Trophoblast cell (in vitro differentiated cells and primary cell): ENCODE data around the gene ABRACL.

ENCODE experiments used
- DNase-seq, 2 donors: peaks; one replicate each; pipeline ENCODE4 v3.0.0-alpha.2; 2016
- H2AFZ ChIP-seq: 2 replicates; pipeline ENCODE4 v1.6.1; 2013; ENCODE audit warnings: low read length, moderate library complexity, mild to moderate bottlenecking; ENCODE audit not compliant: insufficient read depth, poor library complexity
- H2AK5ac ChIP-seq: 2 replicates; pipeline ENCODE4 v1.6.1; 2013; ENCODE audit warnings: mild to moderate bottlenecking, low read length
- H2BK120ac ChIP-seq: 2 replicates; pipeline ENCODE4 v1.6.1; 2013; ENCODE audit warnings: low read length, mild to moderate bottlenecking, moderate library complexity; ENCODE audit not compliant: insufficient read depth, poor library complexity
- H2BK12ac ChIP-seq: 2 replicates; pipeline ENCODE4 v1.6.1; 2013; ENCODE audit warnings: mild to moderate bottlenecking, low read length, moderate library complexity
- H2BK5ac ChIP-seq: 2 replicates; pipeline ENCODE4 v1.6.1; 2013; ENCODE audit warnings: low read length, low read depth, moderate library complexity, mild to moderate bottlenecking; ENCODE audit not compliant: poor library complexity
- H3K14ac ChIP-seq: 2 replicates; pipeline ENCODE4 v1.6.1; 2013; ENCODE audit warnings: mild to moderate bottlenecking, low read length
- H3K18ac ChIP-seq: 2 replicates; pipeline ENCODE4 v1.6.1; 2013; ENCODE audit warnings: mild to moderate bottlenecking, low read length
- H3K23ac ChIP-seq: 2 replicates; pipeline ENCODE4 v1.6.1; 2013; ENCODE audit warnings: low read length
- H3K27ac ChIP-seq: 2 replicates; pipeline ENCODE4 v1.5.1; 2013; ENCODE audit warnings: low read depth, mild to moderate bottlenecking, inconsistent platforms, low read length, moderate library complexity
- H3K27me3 ChIP-seq: 2 replicates; pipeline ENCODE4 v1.6.1; 2013; ENCODE audit warnings: inconsistent platforms, mild to moderate bottlenecking, low read length, moderate library complexity; ENCODE audit not compliant: insufficient read depth
- H3K36me3 ChIP-seq, 2 experiments: 1 replicate in 1 of 2; 2 replicates in 1 of 2; pipeline ENCODE4 v1.6.1; 2013; ENCODE audit warnings: low read length in 2 of 2, mild to moderate bottlenecking in 2 of 2, moderate library complexity in 1 of 2; ENCODE audit not compliant: insufficient read depth in 2 of 2, control insufficient read depth in 1 of 2
- H3K4ac ChIP-seq: 2 replicates; pipeline ENCODE4 v1.6.1; 2013; ENCODE audit warnings: low read depth, mild to moderate bottlenecking, low read length, moderate library complexity
- H3K4me1 ChIP-seq, 2 experiments: 1 replicate in 1 of 2; 2 replicates in 1 of 2; pipeline ENCODE4 v1.6.1; 2013; ENCODE audit warnings: low read length in 2 of 2, mild to moderate bottlenecking in 2 of 2, moderate library complexity in 1 of 2; ENCODE audit not compliant: insufficient read depth in 2 of 2, control insufficient read depth in 1 of 2
- H3K4me2 ChIP-seq: 2 replicates; pipeline ENCODE4 v1.6.1; 2013; ENCODE audit warnings: inconsistent platforms, mild to moderate bottlenecking, low read length, moderate library complexity
- H3K4me3 ChIP-seq: 2 replicates; pipeline ENCODE4 v1.5.1; 2013; ENCODE audit warnings: mild to moderate bottlenecking, low read depth, low read length, inconsistent platforms
- H3K79me1 ChIP-seq: one replicate; pipeline ENCODE4 v1.6.1; 2013; ENCODE audit warnings: low read length
- H3K79me2 ChIP-seq: 2 replicates; pipeline ENCODE4 v1.6.1; 2013; ENCODE audit warnings: low read length, mild to moderate bottlenecking; ENCODE audit not compliant: control insufficient read depth, insufficient read depth, poor library complexity
- H3K9ac ChIP-seq: 2 replicates; pipeline ENCODE4 v1.6.1; 2013; ENCODE audit warnings: mild to moderate bottlenecking, low read length
- H3K9me3 ChIP-seq: 2 replicates; pipeline ENCODE4 v1.6.1; 2013; ENCODE audit warnings: low read depth, mild to moderate bottlenecking, control low read depth, inconsistent platforms, low read length; ENCODE audit not compliant: insufficient read depth
- H4K12ac ChIP-seq: 2 replicates; pipeline ENCODE4 v1.6.1; 2013; ENCODE audit warnings: low read depth, mild to moderate bottlenecking, low read length, moderate library complexity
- H4K8ac ChIP-seq: 2 replicates; pipeline ENCODE4 v1.6.1; 2013; ENCODE audit warnings: low read depth, mild to moderate bottlenecking, low read length, moderate library complexity
- H4K91ac ChIP-seq: one replicate; pipeline ENCODE4 v1.6.1; 2013; ENCODE audit warnings: low read depth, mild to moderate bottlenecking, low read length, moderate library complexity
- WGBS: extraction: QIAGEN DNeasy Blood & Tissue Kit; methylation state at CpG from one replicate; pipeline ENCODE4 v1.1.7; 2013; ENCODE audit warnings: missing lambda C conversion rate; ENCODE audit not compliant: insufficient read length, insufficient coverage; ENCODE audit errors: extremely low coverage; 5-methylcytosine and 5-hydroxymethylcytosine counted together

Gene ABRACL

DNA sequence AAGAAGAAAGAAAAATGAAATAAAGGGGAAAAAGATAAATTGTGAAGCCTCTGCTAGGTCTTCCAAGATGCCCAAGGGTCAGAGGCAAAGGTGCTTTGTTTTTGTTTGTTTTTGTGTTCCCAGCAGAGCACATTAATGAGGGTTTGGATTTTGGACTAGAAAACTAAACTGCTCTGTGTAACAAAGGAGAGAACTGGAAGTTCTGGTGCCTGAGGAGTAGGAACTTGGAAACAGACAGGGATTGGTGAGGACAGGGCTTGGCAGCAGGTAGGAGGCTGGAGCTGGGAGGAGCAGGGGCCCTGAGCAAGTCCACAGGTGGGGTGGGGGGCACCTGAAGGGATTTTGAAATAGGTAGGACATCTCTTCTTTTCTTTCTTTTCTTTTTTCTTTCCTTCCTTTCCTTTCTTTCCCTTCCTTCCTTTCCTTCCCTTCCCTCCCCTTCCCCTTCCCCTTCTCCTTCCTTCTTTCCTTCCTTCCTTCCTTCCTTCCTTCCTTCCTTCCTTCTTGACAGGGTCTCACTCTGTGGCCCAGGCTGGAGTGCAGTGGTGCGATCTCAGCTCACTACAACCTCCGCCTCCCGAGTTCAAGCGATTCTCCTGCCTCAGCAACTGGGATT, 15.3 kb upstream of the ABRACL start:
- no peaks in the 10 kb centered on the region for H3K27me3 ChIP-seq
- no peaks in the 10 kb centered on the region for H3K4me1 ChIP-seq
- H3K36me3 ChIP-seq = no peaks in the 10 kb centered on the region
- H4K8ac ChIP-seq = no peak overlapping the region
- H2AK5ac ChIP-seq = no peak overlapping the region
- H3K4ac ChIP-seq = no peak overlapping the region
- no peaks in the 10 kb centered on the region for H3K9me3 ChIP-seq
- H3K9ac ChIP-seq = no peak overlapping the region
- H4K91ac ChIP-seq = no peak overlapping the region
- no peak overlapping the region for H3K4me3 ChIP-seq
- no CpG with 5 or more reads among the region's 4 CpGs for WGBS
- no peak overlapping the region for H3K4me2 ChIP-seq
- no peak overlapping the region for H3K27ac ChIP-seq
- no peak overlapping the region for H3K14ac ChIP-seq
- H3K79me2 ChIP-seq = no peaks in the 10 kb centered on the region
- H3K79me1 ChIP-seq = no peaks in the 10 kb centered on the region
- H2BK12ac ChIP-seq = no peak overlapping the region
- no peak overlapping the region for H4K12ac ChIP-seq
- no peak overlapping the region for H2BK5ac ChIP-seq
- no peak overlapping the region for H3K23ac ChIP-seq
- H2AFZ ChIP-seq = no peak overlapping the region
- DNase-seq = no peak
- no peak overlapping the region for H3K18ac ChIP-seq
- no peak overlapping the region for H2BK120ac ChIP-seq

DNA sequence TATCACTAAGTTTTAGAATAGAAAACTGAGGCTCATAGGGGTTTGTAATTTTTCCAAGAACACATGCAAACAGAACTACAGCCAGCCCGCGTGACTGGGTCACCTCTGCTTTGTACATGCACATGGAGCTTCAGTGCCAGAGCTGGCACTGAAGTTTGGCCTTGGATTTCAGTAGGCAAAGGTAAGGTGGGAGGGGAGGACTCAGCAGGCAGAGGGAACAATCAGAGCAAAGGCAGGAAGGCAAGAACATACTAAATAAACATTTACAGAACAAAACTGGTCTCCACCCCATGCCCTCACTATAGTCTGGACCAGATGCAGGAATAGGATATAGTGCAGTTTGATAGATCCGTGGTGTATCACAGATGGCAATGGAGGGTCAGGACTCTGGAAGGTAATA, 13.6 kb upstream of the ABRACL start:
- Histone ChIP-seq H3K79me1 (no peaks in the 10 kb centered on the region), H3K14ac (no peak overlapping the region), H3K27ac (no peak overlapping the region), H2BK120ac (no peak overlapping the region), H2AFZ (no peak overlapping the region), H3K18ac (no peak overlapping the region), H3K9me3 (no peaks in the 10 kb centered on the region), H3K23ac (no peak overlapping the region), H4K12ac (no peak overlapping the region), H3K79me2 (no peaks in the 10 kb centered on the region), H3K27me3 (no peaks in the 10 kb centered on the region), H3K36me3 (no peaks in the 10 kb centered on the region), H2AK5ac (no peak overlapping the region), H3K9ac (no peak overlapping the region), H3K4me1 (no peaks in the 10 kb centered on the region), H3K4ac (no peak overlapping the region), H3K4me2 (no peak overlapping the region), H3K4me3 (no peak overlapping the region), H4K8ac (no peak overlapping the region), H4K91ac (no peak overlapping the region), H2BK5ac (no peak overlapping the region), H2BK12ac (no peak overlapping the region)
- no CpG with 5 or more reads among the region's 3 CpGs for WGBS
- no peak for DNase-seq

DNA sequence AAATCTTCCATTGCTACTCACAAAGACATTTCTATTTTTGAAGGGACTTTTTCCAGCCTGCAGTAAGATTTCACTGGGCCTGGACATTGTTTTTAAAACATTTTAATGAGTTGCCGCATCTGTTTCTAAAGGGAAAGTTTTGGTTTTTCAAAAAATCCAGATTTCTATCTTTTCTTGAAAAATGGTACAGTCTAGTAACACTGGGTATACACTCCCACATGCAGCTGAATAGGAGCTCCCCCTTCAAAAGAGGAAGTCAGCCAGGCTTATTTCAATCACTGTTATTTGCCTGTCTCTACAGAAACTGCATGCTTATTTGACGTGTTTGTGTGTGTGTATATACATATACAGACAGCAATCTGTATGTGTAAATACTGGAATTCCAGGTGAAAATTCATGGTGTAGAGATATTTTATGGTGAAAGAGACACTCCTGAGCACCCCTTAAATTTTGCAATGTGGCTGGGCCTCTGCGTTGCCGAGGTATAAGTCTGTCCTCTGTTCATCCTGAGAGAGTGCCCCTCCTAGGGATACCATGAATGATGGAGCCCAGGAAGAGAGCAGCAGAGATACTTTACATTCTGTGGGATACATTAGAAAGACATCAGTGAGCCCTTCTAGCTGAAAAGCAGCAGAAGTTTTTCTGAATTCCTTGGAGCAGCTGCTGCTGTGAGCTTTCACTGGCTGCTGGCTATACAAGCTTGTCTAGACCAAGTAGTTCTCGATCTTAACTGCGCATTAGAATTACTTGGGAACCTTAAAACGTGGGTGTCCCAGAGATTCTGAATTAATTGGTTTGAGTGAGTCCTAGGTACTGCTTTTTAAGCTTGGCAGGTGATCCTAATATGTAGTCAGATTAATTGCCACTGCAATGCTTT, 12.0 kb upstream of the ABRACL start:
- H3K79me2 ChIP-seq = no peaks in the 10 kb centered on the region
- no peak for DNase-seq
- H2BK5ac ChIP-seq = no peak overlapping the region
- H4K12ac ChIP-seq = no peak overlapping the region
- no peak overlapping the region for H3K9ac ChIP-seq
- no peaks in the 10 kb centered on the region for H3K9me3 ChIP-seq
- no peak overlapping the region for H3K14ac ChIP-seq
- no peaks in the 10 kb centered on the region for H3K36me3 ChIP-seq
- no peak overlapping the region for H3K27ac ChIP-seq
- no peaks in the 10 kb centered on the region for H3K79me1 ChIP-seq
- no peak overlapping the region for H2AK5ac ChIP-seq
- no peak overlapping the region for H3K23ac ChIP-seq
- H3K4me3 ChIP-seq = no peak overlapping the region
- WGBS = no CpG with 5 or more reads among the region's 7 CpGs
- no peak overlapping the region for H2BK120ac ChIP-seq
- H2BK12ac ChIP-seq = no peak overlapping the region
- H3K4me1 ChIP-seq = no peaks in the 10 kb centered on the region
- H2AFZ ChIP-seq = no peak overlapping the region
- no peak overlapping the region for H3K4ac ChIP-seq
- H3K18ac ChIP-seq = no peak overlapping the region
- no peak overlapping the region for H4K8ac ChIP-seq
- H3K4me2 ChIP-seq = no peak overlapping the region
- H4K91ac ChIP-seq = no peak overlapping the region
- no peaks in the 10 kb centered on the region for H3K27me3 ChIP-seq

DNA sequence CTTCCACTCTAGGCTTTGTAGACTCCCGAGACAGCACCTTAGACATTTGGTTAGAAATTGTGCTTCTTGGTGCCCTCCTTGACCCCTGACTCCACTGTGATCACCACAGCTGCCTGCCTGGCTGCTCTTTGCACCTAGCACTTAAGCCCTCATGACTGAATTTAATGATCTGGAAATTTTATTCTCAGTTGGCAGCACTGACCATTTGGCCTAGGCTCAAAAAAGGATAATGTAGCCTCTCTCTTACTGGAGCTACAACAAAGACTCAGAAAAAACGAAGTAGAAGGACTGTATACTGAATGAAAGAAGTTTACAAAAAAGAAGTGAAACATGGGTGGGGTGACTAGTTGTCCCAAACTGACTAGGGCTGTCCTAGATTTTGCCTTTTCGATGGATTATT, 11.3 kb upstream of the ABRACL start:
- WGBS = no CpG with 5 or more reads among the region's 3 CpGs

More for the DNA sequence above, 11.3 kb upstream of the ABRACL start:
- DNase-seq = no peak
- Histone ChIP-seq H3K18ac (no peak overlapping the region), H3K14ac (no peak overlapping the region), H2AK5ac (no peak overlapping the region), H3K4me2 (no peak overlapping the region), H2BK12ac (no peak overlapping the region), H4K91ac (no peak overlapping the region), H3K27ac (no peak overlapping the region), H3K4me3 (no peak overlapping the region), H3K23ac (no peak overlapping the region), H2BK5ac (no peak overlapping the region), H3K9me3 (no peaks in the 10 kb centered on the region), H3K9ac (no peak overlapping the region), H3K4ac (no peak overlapping the region), H3K4me1 (no peaks in the 10 kb centered on the region), H3K27me3 (no peaks in the 10 kb centered on the region), H4K12ac (no peak overlapping the region), H3K79me2 (no peaks in the 10 kb centered on the region), H3K79me1 (no peaks in the 10 kb centered on the region), H2BK120ac (no peak overlapping the region), H3K36me3 (no peaks in the 10 kb centered on the region), H2AFZ (no peak overlapping the region), H4K8ac (no peak overlapping the region)
